ENCODE results near the gene LRRC61.

- no peak for TF ChIP-seq CTCF (conservative IDR thresholded peaks at IDR 0.05; ENCODE audit: low read length)
- TF ChIP-seq EZH2phosphoT487 (IDR thresholded peaks at IDR 0.05; ENCODE audit: borderline replicate concordance, low read depth, low read length), result no peak
Measured at GRCh38 chr7:150361402-150361801, 38.2 kb downstream of the LRRC61 start.

Data from OCI-LY7 (cell line).